GM18511 (cell line): ENCODE measurements around the gene ANKRD12.
"Not testable (repeated sequence)": the region's sequence is repeated elsewhere in the genome, so short reads cannot be mapped to it uniquely, and the experiment has no call there.

ENCODE experiments used
- ATAC-seq: cut with Tn5 transposase; IDR thresholded peaks from one replicate; pipeline ENCODE4 v1.9.1; 2021; ENCODE audit warnings: mild to moderate bottlenecking, moderate library complexity; ENCODE audit not compliant: unreplicated experiment

Gene ANKRD12

DNA sequence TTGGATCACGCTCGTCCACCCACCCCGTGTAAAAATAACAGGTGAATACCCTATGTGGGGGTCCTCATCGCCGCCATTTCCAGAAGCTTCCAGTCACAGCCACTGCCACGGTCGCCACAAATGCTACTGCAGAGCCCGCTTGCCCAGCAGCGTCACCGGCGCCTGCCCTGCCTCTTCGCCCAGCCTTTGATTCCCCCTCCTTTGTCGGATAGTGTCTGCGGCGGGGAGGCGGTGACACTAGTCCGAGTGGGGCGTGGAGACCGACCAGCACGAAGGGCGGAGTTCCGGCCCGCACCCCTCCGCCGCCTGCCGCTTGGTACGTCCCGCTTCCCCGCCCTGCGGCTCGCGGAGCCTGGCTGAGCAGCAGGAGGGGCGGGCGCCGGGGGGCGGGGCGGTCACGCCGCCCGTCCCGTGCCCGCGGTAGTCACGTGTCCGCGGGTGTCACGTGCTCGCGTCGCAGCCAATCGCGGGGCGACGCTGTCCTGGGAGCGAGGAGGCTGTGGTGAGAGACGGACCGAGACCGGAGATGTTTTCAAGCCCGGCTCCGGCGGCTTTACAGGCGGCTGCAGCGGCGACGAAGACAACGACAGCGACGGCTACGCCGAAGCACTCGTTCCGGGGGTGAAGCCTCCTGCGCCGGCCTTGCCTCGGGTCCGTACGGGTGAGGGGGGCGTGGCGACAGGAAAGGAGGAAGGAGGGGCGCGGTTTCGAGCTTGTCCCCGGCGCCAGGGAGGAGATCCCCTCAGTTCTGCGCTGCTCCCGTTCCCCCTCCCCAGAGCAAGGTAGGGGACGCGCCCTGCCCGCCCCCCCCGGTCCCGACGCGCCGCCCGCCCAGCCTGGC is at the start of gene ANKRD12:
ANKRD12 (plus strand) TSS at position 467 of the 841 bp plus-strand sequence. CDS start 45,652 bp downstream, outside the sequence.
- ATAC-seq = peak; percentile 73

GRCh38 chr18:9087144-9087543 is 49.4 kb upstream of the ANKRD12 start:
- ATAC-seq = no peak

DNA sequence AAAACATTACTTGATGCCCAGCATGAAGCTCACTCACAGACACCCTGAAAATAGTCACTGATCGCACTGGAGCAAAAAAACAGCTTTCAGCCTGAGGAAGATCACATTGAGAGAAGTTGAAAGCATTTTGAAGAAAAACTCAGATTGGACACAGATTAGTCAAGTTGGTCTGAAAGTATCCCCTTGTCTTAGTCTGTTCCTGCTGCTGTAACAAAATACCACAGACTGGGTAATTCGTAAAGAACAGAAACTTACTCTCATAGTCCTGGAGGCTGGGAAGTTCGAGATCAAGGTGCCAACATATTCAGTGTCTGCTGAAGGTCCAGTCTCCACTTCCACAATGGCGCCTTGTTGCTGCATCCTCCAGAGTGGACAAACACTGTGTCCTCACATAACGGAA is 48.3 kb upstream of the ANKRD12 start:
- no peak for ATAC-seq

DNA sequence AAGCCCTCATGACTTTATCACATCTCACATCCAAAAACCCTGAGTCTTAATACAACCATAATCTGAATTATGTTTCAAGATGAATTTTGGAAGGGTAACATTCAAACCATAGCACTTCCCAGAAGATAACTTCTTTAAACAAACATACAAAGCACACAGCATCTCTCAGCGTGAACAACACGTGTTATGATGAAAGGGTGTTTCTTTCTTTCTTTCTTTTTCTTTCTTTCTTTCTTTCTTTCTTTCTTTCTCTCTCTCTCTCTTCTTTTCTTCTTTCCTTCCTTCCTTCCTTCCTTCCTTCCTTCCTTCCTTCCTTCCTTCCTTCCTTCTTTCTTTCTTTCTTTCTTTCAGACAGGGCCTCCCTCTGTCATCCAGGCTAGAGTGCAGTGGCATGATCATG is 47.9 kb upstream of the ANKRD12 start:
- not testable (repeated sequence) for ATAC-seq

GRCh38 chr18:9090578-9090977 is 46.0 kb upstream of the ANKRD12 start:
- no peak for ATAC-seq

DNA sequence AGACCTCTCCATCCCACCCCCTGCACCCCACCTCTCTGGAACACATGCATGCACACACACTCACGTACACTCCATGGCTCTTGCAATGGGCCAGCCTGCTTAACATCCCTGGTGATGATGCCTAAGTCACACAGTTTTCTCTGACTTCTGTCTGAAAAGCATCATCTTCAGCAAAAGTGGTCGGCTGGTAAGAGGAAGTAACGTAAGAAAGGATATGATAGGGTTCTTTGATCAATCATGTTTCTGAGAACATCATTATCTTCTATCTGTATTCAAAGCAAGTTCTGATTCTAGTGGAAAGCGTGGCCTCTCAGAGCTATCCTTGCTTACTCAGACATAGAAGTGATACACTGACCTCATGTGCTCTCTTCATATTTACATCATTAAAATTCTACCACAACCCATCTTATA is 45.5 kb upstream of the ANKRD12 start:
- no peak for ATAC-seq

GRCh38 chr18:9092665-9093064 is 43.9 kb upstream of the ANKRD12 start:
- no peak for ATAC-seq

DNA sequence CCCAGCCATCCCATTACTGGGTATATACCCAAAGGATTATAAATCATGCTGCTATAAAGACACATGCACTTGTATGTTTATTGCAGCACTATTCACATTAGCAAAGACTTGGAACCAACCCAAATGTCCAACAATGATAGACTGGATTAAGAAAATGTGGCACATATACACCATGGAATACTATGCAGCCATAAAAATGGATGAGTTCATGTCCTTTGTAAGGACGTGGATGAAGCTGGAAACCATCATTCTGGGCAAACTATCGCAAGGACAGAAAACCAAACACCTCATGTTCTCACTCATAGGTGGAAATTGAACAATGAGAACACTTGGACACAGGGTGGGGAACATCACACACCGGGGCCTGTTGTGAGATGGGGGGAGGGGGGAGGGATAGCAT is 43.5 kb upstream of the ANKRD12 start:
- ATAC-seq = not testable (repeated sequence)

GRCh38 chr18:9094307-9095226 is 42.0 kb upstream of the ANKRD12 start:
- ATAC-seq = no peak

- peak; percentile 94 for ATAC-seq
Observed at GRCh38 chr18:9095297-9096006, 41.1 kb upstream of the ANKRD12 start.

DNA sequence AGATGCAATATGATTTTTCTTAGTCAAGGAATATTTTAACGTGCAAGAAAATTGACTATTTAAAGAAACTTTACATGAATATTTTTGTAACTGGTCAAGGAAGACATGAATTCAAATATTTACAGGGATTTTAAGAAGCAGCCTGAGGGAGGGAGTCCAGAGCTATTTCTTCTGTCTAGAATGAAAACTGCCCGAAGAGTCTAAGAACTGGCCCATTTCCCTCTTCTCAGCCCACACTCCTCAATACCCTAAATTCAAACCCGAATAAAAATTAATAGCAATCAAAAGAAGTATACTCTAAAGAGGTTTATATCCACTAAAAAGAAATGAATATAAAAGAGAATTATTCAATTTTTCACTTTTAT is 40.6 kb upstream of the ANKRD12 start:
- ATAC-seq = peak; percentile 12

- ATAC-seq = no peak
Observed at GRCh38 chr18:9096685-9097084, 39.9 kb upstream of the ANKRD12 start.

DNA sequence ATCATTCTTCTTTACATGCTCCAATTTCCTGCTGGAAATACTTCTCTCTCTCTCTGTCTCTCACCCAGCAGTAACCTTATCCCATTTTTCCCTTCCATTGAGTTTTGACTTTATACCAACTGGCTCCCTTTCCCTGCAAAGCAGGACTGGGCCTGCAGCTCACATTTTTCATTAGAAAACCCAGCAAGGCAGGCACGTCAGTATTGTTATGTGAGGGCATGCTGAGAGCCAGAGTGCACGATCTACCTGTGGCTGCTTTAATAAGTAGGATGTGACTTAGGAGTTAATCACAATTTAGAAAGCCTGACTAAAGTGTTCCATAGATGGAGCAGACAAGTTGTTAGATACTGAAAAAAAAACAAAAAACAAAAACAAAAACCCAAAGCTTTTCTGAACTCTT is 39.2 kb upstream of the ANKRD12 start:
- ATAC-seq = no peak

DNA sequence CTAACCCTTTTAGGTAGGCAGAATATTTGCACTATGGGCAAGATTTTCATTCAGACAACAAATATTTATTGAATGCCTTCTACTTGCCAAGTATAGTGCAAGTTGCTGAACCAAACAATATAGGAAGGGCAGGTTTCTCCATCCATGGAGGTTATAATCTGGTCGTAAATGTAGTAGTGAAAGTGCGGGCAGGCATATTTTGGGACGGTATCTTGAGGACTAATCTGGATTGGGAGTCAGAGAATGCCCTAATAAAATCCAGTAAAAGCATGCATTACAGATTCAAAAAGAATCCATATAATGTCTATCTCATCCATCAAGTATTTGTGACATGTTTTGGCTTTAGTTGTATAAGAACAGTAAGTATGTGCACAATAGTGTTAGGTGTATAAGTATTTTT is 35.8 kb upstream of the ANKRD12 start:
- ATAC-seq = no peak

DNA sequence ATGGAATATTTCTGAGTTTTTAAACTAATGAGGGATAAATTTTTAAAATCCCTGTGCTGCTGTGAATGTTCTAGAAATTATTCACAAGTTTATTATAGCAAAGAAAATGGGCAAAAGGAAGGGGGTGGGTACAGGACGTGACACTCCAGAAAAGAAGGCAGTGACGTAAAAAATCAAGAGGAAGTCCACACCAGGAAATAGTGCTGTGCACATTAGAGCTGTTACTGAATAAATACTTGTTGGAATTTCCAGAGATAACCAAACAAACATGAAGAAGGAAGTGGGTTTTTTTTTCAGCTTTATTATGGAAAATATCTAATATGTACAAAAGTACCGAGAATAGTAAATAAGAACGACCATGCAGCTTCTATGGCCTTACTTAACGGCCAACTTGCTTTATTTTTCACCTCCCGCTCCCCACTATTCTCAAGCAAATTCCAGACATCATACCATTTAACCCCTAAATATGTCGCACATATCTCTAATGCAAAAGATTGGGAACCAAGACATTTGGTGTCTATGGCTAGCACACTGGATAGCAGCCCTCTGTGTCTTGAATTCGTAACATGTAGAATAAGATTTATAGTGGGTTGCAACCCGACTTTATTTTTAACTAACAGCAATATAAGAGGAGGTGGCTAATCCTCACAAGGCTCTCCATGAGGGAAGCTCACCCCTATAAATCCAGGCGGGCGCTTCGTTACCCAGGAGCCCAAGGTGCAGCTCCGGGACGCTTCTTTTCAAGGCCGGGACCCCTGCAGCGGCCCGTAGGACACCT is 34.7 kb upstream of the ANKRD12 start:
- peak; percentile 33 for ATAC-seq

DNA sequence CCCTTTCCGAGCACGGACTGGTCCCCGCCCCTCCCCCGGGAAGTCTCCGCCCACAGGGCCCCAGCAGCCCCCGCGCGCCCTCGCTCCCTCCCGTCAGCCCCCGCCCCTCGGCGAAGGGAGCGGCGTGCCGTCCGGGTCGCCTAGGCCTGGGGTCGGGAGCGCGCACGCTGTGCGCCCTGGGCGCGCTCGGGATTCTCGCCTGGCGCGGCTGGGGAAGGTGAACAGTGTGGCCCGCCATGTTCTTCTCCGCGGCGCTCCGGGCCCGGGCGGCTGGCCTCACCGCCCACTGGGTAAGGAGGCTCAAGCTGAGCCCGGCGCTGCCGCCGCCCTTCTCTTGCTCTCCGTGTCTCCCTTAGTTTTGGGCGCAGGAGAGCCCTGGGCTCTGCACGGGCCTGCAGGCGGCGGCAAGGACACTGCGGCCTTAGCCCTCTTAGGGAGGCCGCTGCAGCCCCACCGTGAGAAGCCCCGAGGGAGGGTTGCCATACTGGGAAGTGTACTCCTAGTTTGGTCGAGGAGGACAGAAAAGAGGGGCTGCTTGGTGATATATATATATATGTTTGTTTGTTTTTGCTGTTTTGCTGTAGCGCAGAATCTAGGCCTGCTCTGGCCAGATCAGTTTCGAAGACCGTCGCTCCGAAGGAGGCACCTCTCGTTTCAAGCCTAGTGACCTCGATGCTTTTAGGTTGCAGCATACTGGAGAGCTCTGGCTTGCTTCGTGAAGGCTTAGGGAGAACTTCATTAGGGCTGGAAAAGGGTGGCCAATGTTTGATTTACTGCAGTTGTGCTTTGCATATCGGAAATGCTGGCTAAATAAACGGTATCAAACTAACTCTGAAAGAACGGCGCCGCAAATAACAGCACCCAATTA is 33.8 kb upstream of the ANKRD12 start, which contains the start of gene NDUFV2:
NDUFV2 (plus strand) TSS at position 192 of the 868 bp plus-strand sequence; CDS start at position 237, 45 bp downstream.
- peak; percentile 93 for ATAC-seq

DNA sequence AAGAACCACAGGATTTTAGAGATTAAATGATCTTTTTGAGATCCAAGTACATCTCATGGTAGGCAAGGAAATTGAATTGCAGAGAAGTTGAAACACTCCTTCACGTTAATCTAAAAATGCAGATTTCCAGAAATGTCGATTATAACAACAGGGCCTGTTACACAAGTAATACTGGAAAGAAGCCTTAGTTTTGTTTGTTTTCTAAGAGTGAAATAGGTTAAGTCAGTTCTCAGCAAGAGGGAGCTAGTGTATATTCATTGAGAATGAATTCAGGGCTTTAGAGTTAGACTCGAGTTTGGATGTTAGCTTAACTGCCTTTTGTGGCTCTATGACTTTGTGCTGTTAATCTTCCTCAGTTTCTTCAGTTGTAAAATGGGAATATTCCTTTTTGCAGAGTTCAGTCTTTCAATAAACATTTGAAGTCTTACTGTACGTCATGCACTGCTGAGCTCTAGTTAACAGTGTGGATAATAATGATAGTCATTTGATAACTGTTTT is 33.2 kb upstream of the ANKRD12 start:
- ATAC-seq = no peak

GRCh38 chr18:9104244-9104901 is 32.2 kb upstream of the ANKRD12 start:
- ATAC-seq = no peak

DNA sequence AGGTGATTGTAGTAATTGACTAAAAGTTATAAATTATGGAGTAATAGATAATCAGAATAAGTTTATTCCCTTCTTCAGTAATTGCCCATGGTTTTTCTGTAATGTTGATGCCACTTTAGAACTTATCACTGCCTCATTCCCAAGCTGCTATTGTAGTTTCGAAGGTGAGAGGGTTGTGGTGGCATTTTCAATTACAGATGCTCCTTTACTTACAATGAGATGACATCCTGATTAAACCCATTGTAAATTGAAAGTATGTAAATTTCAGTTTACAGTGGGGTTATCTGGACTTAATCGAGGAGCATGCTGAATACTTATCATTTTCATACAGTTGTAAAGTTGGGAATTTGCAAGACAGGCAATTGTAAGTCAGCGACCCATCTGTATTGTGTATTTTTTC is 31.2 kb upstream of the ANKRD12 start:
- no peak for ATAC-seq
